HG03520 (cell line): ENCODE data around the gene CCDC33.

Source experiments
- ATAC-seq: cut with Tn5 transposase; IDR thresholded peaks from one replicate; pipeline ENCODE4 v1.9.1; 2021; ENCODE audit warnings: mild to moderate bottlenecking, moderate library complexity; ENCODE audit not compliant: unreplicated experiment

The CCDC33 gene

DNA sequence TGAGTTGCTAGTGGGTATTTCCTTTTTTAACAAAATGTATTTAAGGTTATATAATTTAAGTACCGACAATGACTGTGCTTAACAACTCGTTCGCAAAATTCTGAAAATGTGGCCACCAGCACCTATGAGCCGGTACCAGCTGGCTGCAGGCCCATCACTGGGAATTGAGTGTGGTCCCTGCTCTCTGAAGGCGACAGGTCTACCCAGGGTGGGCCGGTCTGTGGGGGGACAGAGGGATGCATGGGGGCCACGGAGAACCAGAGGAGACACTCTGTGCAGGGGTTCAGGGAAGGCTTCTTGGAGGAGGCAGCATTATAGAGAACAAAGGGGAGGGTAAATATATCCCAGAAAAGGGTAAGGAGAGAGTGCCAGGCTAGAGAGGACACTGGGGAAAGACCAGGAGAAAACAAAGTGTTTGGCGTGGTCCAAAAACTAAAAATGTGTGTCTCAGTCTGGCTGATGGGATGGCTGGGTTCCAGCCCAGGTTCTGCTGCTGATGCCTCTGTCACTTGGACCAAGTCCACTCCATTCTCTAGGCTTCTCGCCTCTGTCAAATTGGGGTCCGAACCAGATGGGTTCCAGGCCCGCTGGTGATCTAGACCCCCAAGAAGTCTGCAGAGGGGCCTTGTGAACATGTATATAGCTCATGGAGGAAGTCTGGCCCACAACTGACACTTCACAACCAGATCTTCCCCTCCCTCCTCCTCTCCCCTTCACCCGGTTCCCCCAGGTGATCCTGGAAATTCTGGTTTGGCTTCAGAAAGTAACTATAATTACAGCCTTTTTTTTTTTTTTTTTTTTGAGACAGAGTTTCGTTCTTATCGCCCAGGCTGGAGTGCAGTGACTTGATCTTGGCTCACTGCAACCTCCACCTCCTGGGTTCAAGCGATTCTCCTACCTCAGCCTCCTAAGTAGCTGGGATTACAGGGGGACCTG lies 142.0 kb downstream of the CCDC33 start:
- ATAC-seq: no peak

GRCh38 chr15:74378848-74379247 lies 142.7 kb downstream of the CCDC33 start:
- no peak for ATAC-seq

DNA sequence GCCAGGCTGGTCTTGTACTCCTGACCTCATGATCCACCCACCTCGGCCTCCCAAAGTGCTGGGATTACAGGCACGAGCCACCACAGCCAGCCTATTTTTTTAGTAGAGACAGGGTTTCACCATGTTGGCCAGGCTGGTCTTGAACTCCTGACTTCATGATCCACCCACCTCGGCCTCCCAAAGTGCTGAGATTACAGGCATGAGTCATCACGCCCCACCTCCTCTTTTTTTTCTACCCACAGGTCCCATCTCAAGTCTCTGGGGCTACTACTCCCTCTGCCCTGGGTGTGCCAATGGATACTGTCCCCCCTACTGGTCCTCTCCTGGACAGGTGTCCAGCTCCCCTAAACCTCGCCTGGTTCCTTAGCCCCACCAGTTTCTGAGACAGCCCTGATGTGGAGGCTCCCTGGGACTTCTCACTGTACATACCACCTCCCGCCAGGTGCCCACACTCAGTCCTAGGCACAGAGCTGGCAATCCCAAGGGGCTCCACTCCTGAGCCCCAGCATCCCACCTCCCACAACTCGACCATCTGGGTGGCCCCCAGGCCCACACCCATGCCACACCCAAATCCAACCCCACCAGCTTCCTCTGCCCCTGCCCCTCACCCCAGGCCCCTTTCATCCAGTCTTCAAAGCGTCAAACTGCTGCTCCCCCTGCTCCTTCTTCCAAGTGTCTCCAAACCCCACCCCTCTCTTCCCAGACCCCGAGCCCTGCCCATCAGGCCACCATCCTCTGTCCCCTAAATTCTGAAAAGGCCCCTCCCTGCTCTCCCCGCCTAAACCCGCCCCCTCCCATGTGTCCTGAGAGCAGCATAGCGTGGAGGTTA lies 144.4 kb downstream of the CCDC33 start:
- ATAC-seq: no peak

DNA sequence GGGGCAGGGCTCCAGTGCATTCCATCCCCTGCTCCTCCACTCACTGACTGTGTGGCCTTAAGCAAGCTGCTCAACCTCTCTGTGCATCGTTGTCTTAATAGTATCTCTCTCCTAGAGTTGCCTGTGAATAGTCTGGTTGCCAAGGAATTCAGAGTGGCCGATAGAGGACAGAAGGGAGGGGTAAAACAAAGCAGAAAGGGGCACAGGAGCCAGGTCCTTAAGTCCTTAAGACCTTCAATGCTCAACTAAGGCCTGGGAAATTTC lies 145.0 kb downstream of the CCDC33 start:
- ATAC-seq: no peak

GRCh38 chr15:74381481-74381880 lies 145.4 kb downstream of the CCDC33 start:
- ATAC-seq: no peak

- ATAC-seq: no peak
Observed at GRCh38 chr15:74382004-74382816, 146.1 kb downstream of the CCDC33 start.

GRCh38 chr15:74383286-74383685 lies 147.2 kb downstream of the CCDC33 start:
- no peak for ATAC-seq

- ATAC-seq: no peak
Observed at GRCh38 chr15:74383695-74384565, 147.8 kb downstream of the CCDC33 start.

GRCh38 chr15:74384566-74384880 lies 148.4 kb downstream of the CCDC33 start:
- ATAC-seq: no peak

DNA sequence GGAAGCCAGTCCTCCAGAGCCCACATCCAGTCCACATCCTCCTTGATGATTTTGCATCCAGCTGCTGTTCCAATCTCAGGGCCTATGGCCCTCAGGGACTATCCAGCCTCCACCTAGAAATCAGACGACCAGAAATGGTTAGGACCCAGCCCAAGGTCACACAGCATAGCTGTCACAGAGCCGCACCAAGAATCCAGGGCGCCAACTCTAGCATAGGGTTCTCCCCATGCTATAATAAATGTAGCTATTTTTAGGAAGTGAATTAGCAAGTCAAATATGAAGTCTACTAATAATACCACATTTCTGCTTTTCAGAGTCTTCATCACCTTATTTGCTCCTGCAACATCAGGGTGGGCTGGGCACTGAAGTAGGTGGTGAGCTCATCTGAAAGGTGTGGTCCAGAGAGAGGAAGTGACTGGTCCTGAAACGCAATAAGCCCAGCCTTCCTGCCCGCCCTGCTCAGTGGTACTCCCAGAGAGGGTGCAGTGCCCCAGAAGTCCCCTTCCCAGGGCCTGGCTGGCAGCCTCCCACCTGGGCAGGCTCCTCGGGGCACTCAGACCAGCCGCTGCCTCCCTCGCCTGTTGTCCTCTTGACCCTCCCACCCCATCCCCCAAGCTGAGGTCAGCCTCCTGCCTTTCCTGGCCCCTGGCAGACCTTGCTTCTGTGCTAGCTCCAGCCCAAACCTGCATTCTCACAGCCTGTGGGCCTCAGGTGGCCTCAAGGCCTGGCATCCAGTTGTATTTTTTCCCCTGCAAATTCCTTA lies 148.9 kb downstream of the CCDC33 start:
- ATAC-seq: no peak

GRCh38 chr15:74385733-74386132 lies 149.6 kb downstream of the CCDC33 start:
- ATAC-seq: no peak
